Cardiac septum (tissue), 1 donor: ENCODE data around the gene TPCN2. TPM values are rescaled to one million over a fixed set of nuclear protein-coding genes. Genes with fewer than 3 reads are reported as not detected.

ENCODE experiments used
- microRNA-seq: library from miRNA; unstranded; fragments of <30 nt; microRNA quantifications from one replicate; pipeline ENCODE4 v1.2.0, GENCODE V29; 2020
- total RNA-seq: library from RNA; stranded (reverse); fragmentation: NEBNext Ultra II Directional; extraction: Animal tissue kit (Norgen Biotek cat#: 25700); gene quantifications from one replicate; pipeline ENCODE4 v1.2.1, GENCODE V29; 2021
- donor health status: DM: no; HTN: no; CAD: no.

Gene TPCN2
- total RNA-seq, 1 donor from 2014 or later: 12.5 TPM

Small RNAs within 50 kb of the gene (microRNA-seq; reads per million reads assigned to microRNA genes)
- gene MIR3164: 3.1 reads per million

Other genes starting within 250 kb of the TPCN2 start
- 37.6 TPM for gene CPT1A, start 207.0 kb upstream of the TPCN2 start, total RNA-seq
- 58.0 TPM for gene MRPL21, start 145.1 kb upstream of the TPCN2 start, total RNA-seq
- 12.3 TPM for gene IGHMBP2, start 145.0 kb upstream of the TPCN2 start, total RNA-seq
- gene MRGPRD, start 67.9 kb upstream of the TPCN2 start, total RNA-seq: not detected
- gene MRGPRF, start 35.7 kb upstream of the TPCN2 start, total RNA-seq: 2.3 TPM
- 0.19 TPM for gene SMIM38, start 107.0 kb downstream of the TPCN2 start, total RNA-seq
- not detected for gene MYEOV, start 245.2 kb downstream of the TPCN2 start, total RNA-seq